Measurements from ENCODE around the gene ANO3.

DNA sequence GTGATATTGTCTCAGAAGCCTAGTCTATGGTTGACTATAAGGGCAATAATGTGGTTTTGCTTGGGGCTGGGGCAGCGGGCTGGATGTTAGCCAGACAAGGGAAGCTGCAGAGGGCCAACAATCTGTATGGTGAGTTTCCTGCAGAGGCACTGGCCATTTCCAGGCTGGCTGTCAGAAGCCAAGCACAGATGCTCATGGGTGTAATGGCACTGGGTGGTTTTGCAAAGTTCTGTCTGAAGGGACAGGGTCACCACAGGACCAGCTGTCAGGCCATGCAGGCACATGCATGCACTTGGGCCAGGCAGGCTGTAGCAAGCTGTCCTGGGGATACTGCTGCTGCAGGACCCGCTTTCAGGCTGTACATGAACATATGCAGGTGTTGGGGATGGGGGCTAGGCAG lies 281.8 kb downstream of the ANO3 start:
- TF ChIP-seq, protein P1, sequence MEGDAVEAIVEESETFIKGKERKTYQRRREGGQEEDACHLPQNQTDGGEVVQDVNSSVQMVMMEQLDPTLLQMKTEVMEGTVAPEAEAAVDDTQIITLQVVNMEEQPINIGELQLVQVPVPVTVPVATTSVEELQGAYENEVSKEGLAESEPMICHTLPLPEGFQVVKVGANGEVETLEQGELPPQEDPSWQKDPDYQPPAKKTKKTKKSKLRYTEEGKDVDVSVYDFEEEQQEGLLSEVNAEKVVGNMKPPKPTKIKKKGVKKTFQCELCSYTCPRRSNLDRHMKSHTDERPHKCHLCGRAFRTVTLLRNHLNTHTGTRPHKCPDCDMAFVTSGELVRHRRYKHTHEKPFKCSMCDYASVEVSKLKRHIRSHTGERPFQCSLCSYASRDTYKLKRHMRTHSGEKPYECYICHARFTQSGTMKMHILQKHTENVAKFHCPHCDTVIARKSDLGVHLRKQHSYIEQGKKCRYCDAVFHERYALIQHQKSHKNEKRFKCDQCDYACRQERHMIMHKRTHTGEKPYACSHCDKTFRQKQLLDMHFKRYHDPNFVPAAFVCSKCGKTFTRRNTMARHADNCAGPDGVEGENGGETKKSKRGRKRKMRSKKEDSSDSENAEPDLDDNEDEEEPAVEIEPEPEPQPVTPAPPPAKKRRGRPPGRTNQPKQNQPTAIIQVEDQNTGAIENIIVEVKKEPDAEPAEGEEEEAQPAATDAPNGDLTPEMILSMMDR (IDR thresholded peaks at IDR 0.05): no peak
- no peak for TF ChIP-seq POLR2A (IDR thresholded peaks at IDR 0.05)
